Fibroblast of upper back skin (primary cell): ENCODE results near the gene KCNIP2.

Experiments
- DNase-seq: peaks from one replicate; pipeline ENCODE4 v3.0.0-alpha.2; 2013

The KCNIP2 gene

GRCh38 chr10:101851411-101852116 is 8.0 kb upstream of the KCNIP2 start:
- DNase-seq, result no peak

GRCh38 chr10:101850749-101851148 is 7.1 kb upstream of the KCNIP2 start:
- DNase-seq, result no peak

DNA sequence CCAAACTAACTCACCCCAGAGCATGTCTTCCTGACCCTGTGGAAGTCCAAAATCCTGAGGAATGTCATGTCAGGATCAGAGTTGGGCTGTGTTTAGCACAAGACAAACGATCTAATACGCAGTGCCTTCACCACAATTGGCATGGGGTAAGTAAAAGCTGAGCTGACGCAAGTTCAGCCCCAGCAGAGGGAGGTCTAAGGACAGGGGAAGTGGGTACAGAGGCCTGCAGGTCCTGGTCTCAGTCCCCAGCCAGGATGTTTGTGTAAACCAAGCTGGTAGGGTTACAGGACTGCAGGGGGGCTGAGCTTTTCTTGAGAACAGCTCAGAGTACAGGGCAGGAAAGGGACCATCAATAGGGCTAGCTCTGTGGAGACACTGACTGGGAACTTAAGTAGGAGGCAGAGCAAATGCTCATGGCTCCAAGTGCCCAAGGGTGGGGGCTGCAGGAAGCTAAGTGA is 5.3 kb upstream of the KCNIP2 start:
- no peak for DNase-seq

DNA sequence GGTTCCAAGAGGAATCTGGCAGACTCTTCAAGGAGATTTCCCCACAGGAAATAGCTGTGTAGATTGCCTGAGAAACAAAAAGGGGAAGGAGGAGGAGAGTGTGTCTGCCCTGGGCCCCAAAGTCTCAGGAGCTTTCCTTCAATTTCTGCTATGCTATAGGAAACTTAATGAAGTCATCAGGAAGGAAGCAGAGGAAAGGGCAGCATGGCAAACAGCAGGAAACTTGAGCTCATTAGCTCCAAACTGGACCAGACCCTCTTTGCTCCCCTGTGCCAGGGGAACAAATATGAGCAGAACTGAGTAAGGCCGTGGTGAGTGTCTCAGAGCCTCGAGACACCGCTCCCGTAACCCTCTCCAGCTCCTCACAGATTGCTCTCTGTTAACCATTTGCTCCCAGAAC is 4.8 kb upstream of the KCNIP2 start:
- DNase-seq, result no peak

DNA sequence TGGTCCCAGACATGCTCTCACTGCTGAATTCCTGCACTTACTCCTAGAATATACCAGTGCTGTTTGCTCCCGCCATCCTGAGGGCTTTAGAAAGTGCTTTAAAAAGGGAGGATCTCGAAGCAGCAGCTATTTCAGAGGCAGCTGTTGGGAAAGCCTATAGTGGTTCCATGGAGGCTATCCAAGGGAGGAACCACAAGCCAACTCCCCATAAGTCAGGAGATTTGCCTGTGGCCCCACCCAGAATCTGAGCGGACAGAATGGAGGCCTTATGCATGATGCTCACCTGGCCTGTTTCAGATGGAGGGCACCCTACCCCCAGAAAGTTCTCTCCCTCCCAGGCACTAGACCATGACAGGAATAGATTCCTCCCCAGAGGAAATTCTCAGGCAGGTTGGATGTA is 2.3 kb upstream of the KCNIP2 start:
- no peak for DNase-seq

DNA sequence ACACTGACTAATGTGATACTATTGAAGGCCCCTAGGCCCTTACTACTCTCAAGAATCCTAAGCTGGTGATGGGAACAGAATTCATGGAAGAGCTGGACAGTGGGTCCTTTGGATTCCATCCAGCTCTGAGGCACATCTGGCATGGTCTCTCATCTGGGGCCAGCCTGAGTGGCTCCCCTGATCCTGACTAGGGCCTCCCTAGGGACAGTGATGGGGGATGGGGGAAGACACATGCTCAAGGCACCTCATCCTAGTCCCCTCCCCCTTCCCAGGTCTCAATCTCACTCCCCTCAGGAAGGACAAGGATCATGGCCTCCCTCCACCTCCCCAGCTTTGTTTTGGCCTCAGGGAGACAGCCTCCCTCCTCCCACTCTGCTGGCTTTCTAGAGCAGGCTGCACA is 1.8 kb downstream of the KCNIP2 start:
- no peak for DNase-seq

GRCh38 chr10:101840741-101841453 is 2.7 kb downstream of the KCNIP2 start:
- DNase-seq, result peak; percentile 71

GRCh38 chr10:101840102-101840684 is 3.4 kb downstream of the KCNIP2 start:
- peak; percentile 18 for DNase-seq

DNA sequence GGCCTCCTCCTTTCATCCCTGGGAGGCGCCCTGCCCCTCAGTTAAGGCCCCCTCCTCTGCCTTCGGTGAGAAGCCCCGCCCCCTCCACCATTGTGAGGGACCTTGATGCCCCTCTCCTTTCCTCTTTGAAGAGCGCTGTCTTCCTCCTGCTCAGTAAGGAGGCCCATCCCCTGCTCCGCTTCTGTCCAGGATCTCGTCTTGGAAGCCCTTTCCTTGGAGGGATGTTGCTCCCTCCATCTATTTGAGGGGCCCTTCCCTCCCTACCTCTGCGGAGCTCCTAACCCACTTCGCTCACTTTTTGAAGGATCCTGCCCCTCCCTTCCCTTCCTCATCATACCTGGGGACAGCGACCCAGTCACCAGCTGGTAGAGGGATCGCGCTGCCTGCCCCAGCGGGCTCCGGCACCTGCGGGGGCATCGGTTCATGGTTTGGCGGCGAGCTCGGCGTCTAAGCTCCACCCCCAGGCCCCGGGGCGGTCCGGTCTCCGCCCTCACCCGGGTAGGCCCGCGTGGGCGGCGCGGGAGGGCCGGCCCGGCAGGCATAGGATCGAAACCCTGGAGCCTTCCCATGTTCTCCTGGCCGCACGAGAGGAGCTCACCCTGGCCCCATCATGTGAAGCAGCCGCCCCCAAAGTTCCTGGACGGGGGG is 4.1 kb downstream of the KCNIP2 start:
- no peak for DNase-seq

DNA sequence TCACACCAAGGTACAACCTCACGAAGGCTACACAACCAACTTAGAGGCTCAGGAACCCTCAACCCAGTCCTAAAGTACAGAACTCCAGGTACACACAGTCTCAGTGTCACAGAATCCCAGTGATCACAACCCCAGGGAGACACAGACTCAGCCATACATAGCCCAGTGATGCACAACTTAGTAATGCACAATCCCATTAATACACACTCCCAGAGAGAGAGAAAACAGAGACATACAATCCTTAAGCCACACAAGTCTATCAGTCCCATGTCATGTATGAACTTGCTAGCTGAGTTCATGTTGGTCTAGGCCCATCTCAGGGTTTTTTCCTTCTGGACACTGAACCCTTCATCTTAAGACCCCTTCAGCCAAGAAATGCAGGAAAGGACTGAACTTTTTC is 4.6 kb downstream of the KCNIP2 start:
- DNase-seq, result no peak

DNA sequence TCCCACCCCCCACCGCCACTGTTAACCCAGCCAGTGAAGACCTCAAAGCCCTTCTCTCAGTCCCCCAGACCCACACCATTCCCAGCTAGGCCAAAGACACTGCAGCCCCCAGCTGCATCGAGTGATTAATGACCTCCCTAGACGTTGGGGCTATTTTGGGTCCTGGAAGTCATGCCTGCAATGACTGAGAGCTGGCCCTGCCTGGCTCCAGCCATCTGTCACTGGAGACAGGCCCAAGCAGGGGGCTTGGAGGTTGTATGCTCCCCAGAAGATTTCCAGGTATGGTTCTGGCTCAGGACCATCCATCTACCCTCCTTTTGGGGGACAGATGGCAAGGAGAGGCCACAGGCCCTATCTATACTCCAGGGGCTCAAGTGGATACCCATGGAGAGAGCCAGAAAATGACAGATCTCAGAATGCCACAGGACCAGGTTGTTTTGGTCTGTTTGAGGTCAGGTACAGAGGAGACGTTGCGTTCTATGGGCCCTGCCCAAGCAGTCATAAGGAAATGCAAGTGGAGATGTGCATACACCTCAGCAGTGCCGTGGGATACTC is 5.1 kb downstream of the KCNIP2 start:
- no peak for DNase-seq

- DNase-seq, result no peak
Measured at GRCh38 chr10:101837748-101838147, 5.9 kb downstream of the KCNIP2 start.

DNA sequence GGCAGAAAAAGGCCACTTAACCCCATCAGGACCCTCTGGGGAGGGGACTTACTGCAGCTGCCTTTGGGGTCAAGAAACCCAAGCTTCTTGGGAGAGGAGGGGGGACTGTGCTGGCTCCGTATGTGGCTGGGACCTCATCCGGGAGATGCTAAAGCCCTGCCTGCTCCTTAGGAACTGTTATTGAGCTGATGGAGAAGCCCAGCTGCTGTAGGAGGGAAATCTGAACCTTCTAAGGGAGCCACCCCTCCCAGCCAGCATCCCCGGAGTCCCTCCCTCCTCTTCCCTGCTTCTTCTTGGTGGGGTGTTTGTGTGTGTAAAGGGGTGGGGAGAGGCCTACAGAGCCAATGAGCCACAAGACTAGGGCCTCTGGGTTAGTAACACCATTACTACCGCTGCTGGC is 8.2 kb downstream of the KCNIP2 start:
- no peak for DNase-seq

DNA sequence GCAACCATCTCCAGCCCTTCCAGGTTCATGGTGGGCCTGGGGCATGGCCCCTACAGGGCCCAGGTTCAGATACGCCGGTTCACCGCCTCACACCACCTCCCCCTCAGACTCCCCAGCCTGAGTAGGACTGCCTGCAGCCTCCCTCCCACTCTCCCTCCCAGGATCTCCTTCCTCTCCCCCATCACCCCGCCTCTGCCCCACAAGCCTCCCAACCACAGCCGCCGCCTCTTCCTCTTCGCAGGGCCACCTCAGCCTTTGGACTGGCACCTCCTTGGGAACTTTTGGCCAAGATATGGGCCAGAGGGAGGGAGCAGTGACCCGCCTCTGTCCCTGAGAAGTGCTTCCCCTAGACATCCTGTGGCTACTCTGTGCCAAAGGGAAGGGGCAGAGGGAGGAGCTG is 9.3 kb downstream of the KCNIP2 start:
- no peak for DNase-seq

DNA sequence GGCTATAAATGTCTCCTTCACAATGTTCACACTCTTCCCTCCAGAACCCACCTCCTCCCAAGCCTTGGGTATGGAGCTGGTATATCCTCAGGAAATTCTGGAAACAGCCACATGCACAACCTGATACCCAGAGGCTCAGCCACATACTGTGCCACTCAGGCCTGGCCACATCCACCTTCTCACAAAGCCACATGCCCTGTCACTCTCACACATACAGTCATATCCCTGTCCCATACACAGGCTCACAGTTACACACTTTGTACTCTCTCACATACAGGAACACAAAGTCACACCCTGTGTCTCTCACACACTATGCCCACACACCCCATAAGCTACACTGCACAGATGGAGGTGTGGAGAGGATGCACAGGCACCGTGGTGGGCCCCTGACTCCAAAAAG is 10.1 kb downstream of the KCNIP2 start:
- DNase-seq, result no peak

GRCh38 chr10:101832325-101832771 is 11.3 kb downstream of the KCNIP2 start:
- DNase-seq, result no peak

- DNase-seq, result no peak
Measured at GRCh38 chr10:101831169-101831811, 12.3 kb downstream of the KCNIP2 start.

GRCh38 chr10:101830322-101831168 is 13.1 kb downstream of the KCNIP2 start:
- DNase-seq, result peak; percentile 92

GRCh38 chr10:101829561-101830315 is 13.9 kb downstream of the KCNIP2 start:
- peak; percentile 25 for DNase-seq

- DNase-seq, result no peak
Measured at GRCh38 chr10:101828766-101829551, 14.6 kb downstream of the KCNIP2 start.
